CD4-positive, CD25-positive, alpha-beta regulatory T cell (primary cell): ENCODE measurements around the gene PRSS2. TPM values are rescaled to one million over a fixed set of nuclear protein-coding genes. Genes with fewer than 3 reads are reported as not detected.

Source experiments
- ATAC-seq, 2 donors: fragments of 150-1000 bp; cut with Tn5 transposase; one replicate each; pipeline ENCODE4 v1.10.0; 2021; ENCODE audit warnings: low read depth in 2 of 2, moderate number of reproducible peaks in 2 of 2, moderate library complexity in 1 of 2
- DNase-seq, 3 donors: peaks; one replicate each; pipeline versions ENCODE4 v3.0.0 to v3.0.0-alpha.2; 2012 to 2022; ENCODE audit warnings: mixed read lengths in 1 of 3
- H3K27ac ChIP-seq: one replicate; pipeline ENCODE4 v1.7.0; 2013; ENCODE audit warnings: mild to moderate bottlenecking, low read length; ENCODE audit not compliant: insufficient read depth, poor library complexity, severe bottlenecking
- H3K27me3 ChIP-seq: one replicate; pipeline ENCODE4 v1.7.0; 2013; ENCODE audit warnings: low read length; ENCODE audit not compliant: control insufficient read depth, insufficient read depth
- H3K36me3 ChIP-seq: one replicate; pipeline ENCODE4 v1.7.0; 2013; ENCODE audit warnings: mild to moderate bottlenecking, low read length, moderate library complexity; ENCODE audit not compliant: control insufficient read depth, insufficient read depth
- H3K4me1 ChIP-seq: 2 replicates; pipeline ENCODE4 v1.7.0; 2013; ENCODE audit warnings: mild to moderate bottlenecking, low read length; ENCODE audit not compliant: insufficient read depth, control insufficient read depth, poor library complexity, severe bottlenecking
- H3K4me3 ChIP-seq: one replicate; pipeline ENCODE4 v1.7.0; 2013; ENCODE audit warnings: low read depth, mild to moderate bottlenecking, low read length, moderate library complexity
- H3K9me3 ChIP-seq, 2 experiments: 1 replicate in 1 of 2; 2 replicates in 1 of 2; pipeline ENCODE4 v1.7.0; 2013; ENCODE audit warnings: low read length in 2 of 2, mild to moderate bottlenecking in 1 of 2, moderate library complexity in 1 of 2; ENCODE audit not compliant: control insufficient read depth in 2 of 2
- H3K27ac Mint-ChIP-seq, 3 donors: one replicate each; pipeline ENCODE4 v1.8.0; 2020 to 2022; ENCODE audit warnings: mild to moderate bottlenecking in 3 of 3, mixed read lengths in 3 of 3, moderate library complexity in 2 of 3
- H3K27me3 Mint-ChIP-seq: one replicate; pipeline ENCODE4 v1.8.0; 2022; ENCODE audit warnings: mild to moderate bottlenecking, mixed read lengths
- H3K36me3 Mint-ChIP-seq: one replicate; pipeline ENCODE4 v1.8.0; 2020; ENCODE audit warnings: mixed read lengths
- H3K4me1 Mint-ChIP-seq, 4 donors: one replicate each; pipeline ENCODE4 v1.8.0; 2020 to 2022; ENCODE audit warnings: mixed read lengths in 4 of 4, mild to moderate bottlenecking in 1 of 4
- H3K4me3 Mint-ChIP-seq, 4 donors: one replicate each; pipeline ENCODE4 v1.8.0; 2020 to 2022; ENCODE audit warnings: mild to moderate bottlenecking in 4 of 4, mixed read lengths in 4 of 4, moderate library complexity in 3 of 4
- H3K9me3 Mint-ChIP-seq, 7 donors: one replicate each; pipeline ENCODE4 v1.8.0; 2020 to 2022; ENCODE audit warnings: mixed read lengths in 7 of 7, mild to moderate bottlenecking in 3 of 7, moderate library complexity in 2 of 7
- polyA plus RNA-seq, 4 donors: library from polyadenylated mRNA; unstranded; fragments of 300-500 nt; fragmentation: Illumina TruSeq; gene quantifications; one replicate each; pipeline ENCODE4 v1.2.3, GENCODE V29; 2021
- total RNA-seq: library from RNA; stranded (reverse); gene quantifications from one replicate; pipeline ENCODE4 v1.2.3, GENCODE V29; 2022

The PRSS2 gene
- total and polyA plus RNA-seq, 5 donors from 2014 or later, result 0.52 to 3.2 (median 2.7) TPM

DNA sequence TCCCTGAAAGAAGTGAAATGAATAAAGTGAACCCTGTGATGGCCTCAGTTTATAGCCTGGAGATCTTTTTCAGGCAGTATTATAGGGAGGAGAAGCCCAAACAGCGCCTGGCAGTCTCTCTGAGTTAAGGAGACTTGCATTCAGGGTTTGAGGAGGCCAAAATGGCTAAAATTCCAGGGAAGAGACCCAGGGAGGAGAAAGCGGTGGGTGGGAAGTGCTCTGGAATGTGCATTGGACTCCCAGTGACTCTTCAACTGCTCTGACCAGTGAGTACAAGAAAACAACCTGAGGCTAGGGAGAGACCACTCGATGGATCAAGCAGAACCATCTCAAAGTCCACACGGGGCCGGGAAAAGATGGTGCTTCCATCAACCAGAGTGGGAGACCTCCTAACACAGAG, 48.8 kb downstream of the PRSS2 start:
- H3K9me3 Mint-ChIP-seq, result peaks cover 0 to 13% (median 7%) of the 10 kb centered on the region in 7 donors
- H3K4me3 Mint-ChIP-seq, result no peak overlapping the region
- peaks cover 10% of the 10 kb centered on the region for H3K36me3 Mint-ChIP-seq
- no peak for DNase-seq
- Histone ChIP-seq H3K27ac (no peak overlapping the region), H3K9me3 (peaks cover 0 to 8% of the 10 kb centered on the region in 2 experiments), H3K27me3 (peaks cover 3% of the 10 kb centered on the region), H3K4me1 (no peaks in the 10 kb centered on the region), H3K4me3 (no peak overlapping the region), H3K36me3 (no peaks in the 10 kb centered on the region)
- H3K27me3 Mint-ChIP-seq, result peaks cover 45% of the 10 kb centered on the region
- peak overlapping the region in 1 of 3 donors; percentile 96 for H3K27ac Mint-ChIP-seq
- H3K4me1 Mint-ChIP-seq, result peaks cover 5 to 19% (median 10%) of the 10 kb centered on the region in 4 donors
- ATAC-seq, result no peak

DNA sequence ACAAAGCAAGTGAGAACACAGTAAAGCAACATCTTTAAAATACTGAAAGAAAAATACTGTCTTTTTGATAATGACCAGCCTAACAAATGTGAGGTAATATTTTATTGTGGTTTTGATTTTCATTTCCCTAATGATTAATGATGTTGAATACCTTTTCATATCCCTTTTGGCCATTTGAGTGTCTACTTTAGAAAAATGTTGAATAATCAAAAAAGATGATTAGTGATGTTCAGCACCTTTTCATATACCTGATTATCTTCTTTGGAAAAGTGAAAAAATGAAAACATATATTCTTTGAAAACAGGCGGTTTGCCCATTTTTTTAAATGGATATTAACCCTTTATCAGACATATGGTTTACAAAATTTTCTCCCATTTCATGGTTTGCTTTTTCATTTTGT, 51.9 kb downstream of the PRSS2 start:
- ATAC-seq, result no peak
- no peaks in the 10 kb centered on the region for H3K36me3 ChIP-seq
- H3K4me1 ChIP-seq, result no peaks in the 10 kb centered on the region
- peaks cover 0 to 15% (median 8%) of the 10 kb centered on the region in 7 donors for H3K9me3 Mint-ChIP-seq
- no peak for DNase-seq
- peaks cover 5 to 13% (median 10%) of the 10 kb centered on the region in 4 donors for H3K4me1 Mint-ChIP-seq
- H3K4me3 Mint-ChIP-seq, result no peak overlapping the region
- peaks cover 46% of the 10 kb centered on the region for H3K27me3 Mint-ChIP-seq
- H3K27me3 ChIP-seq, result peaks cover 5% of the 10 kb centered on the region
- peaks cover 8 to 15% of the 10 kb centered on the region in 2 experiments for H3K9me3 ChIP-seq
- H3K27ac ChIP-seq, result no peak overlapping the region
- H3K4me3 ChIP-seq, result no peak overlapping the region
- no peak overlapping the region for H3K27ac Mint-ChIP-seq
- H3K36me3 Mint-ChIP-seq, result peaks cover 3% of the 10 kb centered on the region

Other genes with a start within 250 kb of the PRSS2 start
- not detected for gene PRSS1, start 21.5 kb upstream of the PRSS2 start, total RNA-seq
- under 1 TPM in 1 of 4 donors, not detected in 3; 0.49 TPM for gene PRSS1, start 21.5 kb upstream of the PRSS2 start, polyA plus RNA-seq
- gene EPHB6, start 84.1 kb downstream of the PRSS2 start, total RNA-seq, result 58.0 TPM
- gene EPHB6, start 84.1 kb downstream of the PRSS2 start, polyA plus RNA-seq, result 10 to 100 TPM; 22.4 to 30.4 (median 28.6) TPM
- gene TRPV6, start 114.8 kb downstream of the PRSS2 start, total RNA-seq, result not detected
- gene TRPV6, start 114.8 kb downstream of the PRSS2 start, polyA plus RNA-seq, result under 1 TPM in 2 of 4 donors, not detected in 2; 0.17 to 0.30 TPM
- gene TRPV5, start 162.8 kb downstream of the PRSS2 start, total RNA-seq, result not detected
- not detected for gene TRPV5, start 162.8 kb downstream of the PRSS2 start, polyA plus RNA-seq
- gene LLCFC1, start 168.5 kb downstream of the PRSS2 start, total RNA-seq, result not detected
- not detected for gene LLCFC1, start 168.5 kb downstream of the PRSS2 start, polyA plus RNA-seq
- gene KEL, start 191.4 kb downstream of the PRSS2 start, total RNA-seq, result 1.1 TPM
- gene KEL, start 191.4 kb downstream of the PRSS2 start, polyA plus RNA-seq, result not detected